Testis (tissue), 3 donors: ENCODE measurements around the gene GPC6. TPM values are rescaled to one million over a fixed set of nuclear protein-coding genes. Genes with fewer than 3 reads are reported as not detected.

ENCODE experiments used
- DNase-seq: peaks from one replicate; pipeline ENCODE4 v3.0.0-alpha.2; 2019
- H3K27ac ChIP-seq, 2 donors: fragments of 200-600 bp; sonication (generic); one replicate each; pipeline ENCODE4 v1.5.1; 2019
- H3K27me3 ChIP-seq: fragments of 200-600 bp; sonication (generic); one replicate; pipeline ENCODE4 v1.5.1; 2019
- H3K36me3 ChIP-seq: fragments of 200-600 bp; sonication (generic); one replicate; pipeline ENCODE4 v1.5.1; 2017; ENCODE audit warnings: low read depth; ENCODE audit errors: missing control alignments
- H3K4me1 ChIP-seq: fragments of 200-600 bp; sonication (generic); one replicate; pipeline ENCODE4 v1.5.1; 2019
- H3K4me3 ChIP-seq, 2 donors: fragments of 200-600 bp; sonication (generic); one replicate each; pipeline ENCODE4 v1.5.1; 2017 to 2019
- H3K9me3 ChIP-seq: fragments of 200-600 bp; sonication (generic); one replicate; pipeline ENCODE4 v1.5.1; 2017
- POLR2A ChIP-seq: fragments of 450-650 bp; IDR thresholded peaks from one replicate; pipeline ENCODE4 v1.6.1; 2017; ENCODE audit warnings: antibody characterized with exemption, mild to moderate bottlenecking, moderate library complexity
- WGBS, 2 donors: methylation state at CpG; one replicate each; pipeline ENCODE4 v1.1.5; 2018; 5-methylcytosine and 5-hydroxymethylcytosine counted together
- intact Hi-C: fragments of 100-400 bp; cut with DNase I; formaldehyde crosslinking; loops from one replicate; pipeline ENCODE4 v1.15.1; 2023; ENCODE audit warnings: low total_unique reads
- polyA plus RNA-seq: library from polyadenylated mRNA; stranded (reverse); fragments of 350-450 nt; fragmentation: Illumina TruSeq; extraction: RNeasy Lipid Tissue Mini Kit (QIAGEN cat#74804); gene quantifications from one replicate; pipeline ENCODE4 v1.2.3, GENCODE V29; 2014; ENCODE audit warnings: low read depth, low replicate concordance; ENCODE audit not compliant: insufficient read depth
- total RNA-seq, 2 donors: library from RNA; depleted of rRNA; stranded (reverse); fragments of >200 nt; gene quantifications; one replicate each; pipeline ENCODE4 v1.2.3, GENCODE V29; 2016
- TF ChIP-seq, protein P1 (sequence below), 3 experiments: fragments of 450-650 bp in 2 of 3; fragments of 200-600 bp in 1 of 3; sonication (generic) in 1 of 3; IDR thresholded peaks; one replicate each; pipeline ENCODE4 v1.5.1; 2016 to 2019; ENCODE audit warnings: antibody characterized with exemption in 3 of 3, mild to moderate bottlenecking in 2 of 3, moderate library complexity in 1 of 3

The GPC6 gene
- total and polyA plus RNA-seq, 3 donors from 2014 or later, result 2.2 to 6.9 (median 4.3) TPM

DNA sequence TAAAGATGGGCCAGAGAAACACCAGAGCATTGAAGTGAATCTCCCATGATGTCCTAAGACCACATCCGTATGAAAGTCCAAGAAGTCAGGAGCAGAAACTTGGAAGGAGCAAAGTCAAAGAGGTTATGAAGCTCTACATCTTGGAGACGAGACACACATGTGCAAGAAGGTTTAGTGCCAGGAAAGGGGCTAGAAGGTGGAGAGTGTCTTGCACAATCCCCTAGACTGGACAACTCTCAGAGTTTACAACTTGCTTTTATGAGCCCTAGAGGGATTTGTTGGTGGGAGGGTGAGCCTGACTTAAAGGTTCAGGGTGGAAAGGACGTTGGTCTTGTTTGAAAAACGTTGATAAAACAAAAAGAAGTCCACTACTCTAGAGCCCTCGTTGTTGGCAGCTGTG is 150.6 kb downstream of the GPC6 start:
- no peak overlapping the region for H3K27ac ChIP-seq
- 66 to 73% methylated on average over 5 of the region's 5 CpGs for WGBS, 2 donors
- no peak for DNase-seq

DNA sequence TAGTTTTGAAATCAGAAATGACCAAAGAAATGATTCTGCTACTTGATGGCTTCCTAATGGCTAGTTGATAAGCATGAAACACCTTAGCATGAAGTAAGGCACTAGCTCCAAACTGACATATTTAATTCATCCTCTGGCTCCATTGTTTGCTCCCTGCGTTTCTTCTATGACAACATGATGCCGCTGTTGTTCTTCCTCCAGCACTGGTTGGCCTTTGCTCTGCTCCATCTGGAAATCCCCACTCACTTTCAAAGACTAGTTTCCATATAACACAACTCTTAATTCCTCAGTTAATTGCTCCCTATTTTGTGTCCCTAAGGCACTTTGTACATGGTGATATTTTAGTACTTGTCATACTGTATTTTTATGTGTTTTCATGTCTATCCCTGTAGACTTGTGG is 151.6 kb downstream of the GPC6 start:
- intact Hi-C loops, result no loop called here
- Histone ChIP-seq H3K9me3 (no peaks in the 10 kb centered on the region), H3K27me3 (no peaks in the 10 kb centered on the region), H3K27ac (no peak overlapping the region), H3K4me3 (no peak overlapping the region), H3K4me1 (no peaks in the 10 kb centered on the region), H3K36me3 (no peaks in the 10 kb centered on the region)
- no peak for TF ChIP-seq POLR2A
- TF ChIP-seq, protein P1, sequence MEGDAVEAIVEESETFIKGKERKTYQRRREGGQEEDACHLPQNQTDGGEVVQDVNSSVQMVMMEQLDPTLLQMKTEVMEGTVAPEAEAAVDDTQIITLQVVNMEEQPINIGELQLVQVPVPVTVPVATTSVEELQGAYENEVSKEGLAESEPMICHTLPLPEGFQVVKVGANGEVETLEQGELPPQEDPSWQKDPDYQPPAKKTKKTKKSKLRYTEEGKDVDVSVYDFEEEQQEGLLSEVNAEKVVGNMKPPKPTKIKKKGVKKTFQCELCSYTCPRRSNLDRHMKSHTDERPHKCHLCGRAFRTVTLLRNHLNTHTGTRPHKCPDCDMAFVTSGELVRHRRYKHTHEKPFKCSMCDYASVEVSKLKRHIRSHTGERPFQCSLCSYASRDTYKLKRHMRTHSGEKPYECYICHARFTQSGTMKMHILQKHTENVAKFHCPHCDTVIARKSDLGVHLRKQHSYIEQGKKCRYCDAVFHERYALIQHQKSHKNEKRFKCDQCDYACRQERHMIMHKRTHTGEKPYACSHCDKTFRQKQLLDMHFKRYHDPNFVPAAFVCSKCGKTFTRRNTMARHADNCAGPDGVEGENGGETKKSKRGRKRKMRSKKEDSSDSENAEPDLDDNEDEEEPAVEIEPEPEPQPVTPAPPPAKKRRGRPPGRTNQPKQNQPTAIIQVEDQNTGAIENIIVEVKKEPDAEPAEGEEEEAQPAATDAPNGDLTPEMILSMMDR (IDR thresholded peaks at IDR 0.05), result no peak
- no peak for DNase-seq
- WGBS, 2 donors, result 92 to 94% methylated on average over 2 of the region's 2 CpGs

More for the DNA sequence above, 150.6 kb downstream of the GPC6 start:
- Histone ChIP-seq H3K4me3 (no peak overlapping the region), H3K36me3 (no peaks in the 10 kb centered on the region), H3K9me3 (no peaks in the 10 kb centered on the region), H3K4me1 (no peaks in the 10 kb centered on the region), H3K27me3 (no peaks in the 10 kb centered on the region)
- intact Hi-C loops, result no loop called here
- TF ChIP-seq POLR2A, result no peak
- TF ChIP-seq, protein P1 (IDR thresholded peaks at IDR 0.05), result no peak

DNA sequence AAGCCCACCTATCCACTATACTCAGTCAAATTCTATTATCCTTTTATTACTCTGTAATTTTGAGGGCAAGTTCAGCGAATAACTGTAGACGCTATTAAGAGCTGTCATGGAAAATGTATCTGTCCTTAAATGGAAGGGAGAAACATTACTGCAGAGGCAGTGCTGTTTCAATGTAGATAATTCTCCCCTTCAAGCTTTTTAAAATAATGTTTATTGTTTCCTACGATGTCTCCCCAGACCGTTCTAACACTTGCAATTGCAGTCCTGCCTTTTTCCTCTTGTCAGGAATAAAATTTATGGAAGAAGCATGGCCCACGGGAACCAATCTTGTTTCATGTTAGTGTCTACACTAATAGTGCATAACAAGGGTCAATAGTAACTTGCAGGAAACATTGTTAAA is 159.5 kb downstream of the GPC6 start:
- H3K4me3 ChIP-seq, result no peak overlapping the region
- WGBS, 2 donors, result 60 to 62% methylated on average over 5 of the region's 5 CpGs
- H3K9me3 ChIP-seq, result no peaks in the 10 kb centered on the region
- intact Hi-C loops, result no loop called here
- H3K36me3 ChIP-seq, result no peaks in the 10 kb centered on the region
- no peaks in the 10 kb centered on the region for H3K4me1 ChIP-seq
- TF ChIP-seq POLR2A, result no peak
- TF ChIP-seq, protein P1 (IDR thresholded peaks at IDR 0.05), result no peak
- no peak for DNase-seq
- no peak overlapping the region for H3K27ac ChIP-seq
- H3K27me3 ChIP-seq, result no peaks in the 10 kb centered on the region

DNA sequence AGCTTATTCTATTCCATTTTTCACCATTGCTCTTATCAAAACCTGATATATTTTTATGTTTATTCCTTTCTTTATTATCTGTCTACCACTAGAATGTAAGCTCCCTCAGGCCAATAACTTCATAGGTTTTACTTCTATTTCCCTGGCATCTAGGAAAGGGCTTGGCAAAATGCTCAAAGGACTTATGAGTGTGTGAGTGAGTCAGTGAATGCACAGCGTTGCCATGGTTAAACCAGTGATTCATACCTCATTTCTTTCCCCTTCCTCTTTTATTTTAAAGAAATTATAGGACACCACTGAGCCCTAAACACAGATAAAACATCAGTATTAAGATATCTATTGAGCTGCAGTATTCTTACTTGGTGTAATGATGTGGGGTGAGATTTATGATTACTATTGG is 162.1 kb downstream of the GPC6 start:
- Histone ChIP-seq H3K4me3 (no peak overlapping the region), H3K4me1 (no peaks in the 10 kb centered on the region), H3K9me3 (no peaks in the 10 kb centered on the region), H3K36me3 (no peaks in the 10 kb centered on the region), H3K27ac (no peak overlapping the region), H3K27me3 (no peaks in the 10 kb centered on the region)
- no peak for DNase-seq
- 86 to 92% methylated on average over 1 of the region's 1 CpG for WGBS, 2 donors
- no peak for TF ChIP-seq POLR2A
- TF ChIP-seq, protein P1 (IDR thresholded peaks at IDR 0.05), result no peak
- intact Hi-C loops, result no loop called here

DNA sequence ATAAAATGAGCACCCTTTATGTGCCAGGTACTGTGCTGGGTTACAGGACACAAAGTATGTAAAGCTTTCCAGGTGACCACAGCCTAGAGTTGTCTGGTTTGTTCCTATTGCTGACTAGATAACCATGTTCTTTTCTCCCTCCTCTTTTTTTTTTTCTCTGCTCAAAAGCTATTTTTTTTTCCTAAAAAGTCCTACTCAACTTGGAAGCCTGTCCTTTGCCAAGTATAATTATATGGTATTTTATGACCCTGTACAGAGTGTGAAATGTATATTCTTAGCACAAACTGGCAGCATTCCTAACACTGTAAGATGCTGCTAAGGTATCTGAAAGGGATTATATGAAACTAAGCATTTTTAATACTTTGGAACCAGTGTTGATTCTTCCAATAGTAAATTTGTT is 171.0 kb downstream of the GPC6 start:
- Histone ChIP-seq H3K4me1 (no peaks in the 10 kb centered on the region), H3K27me3 (no peaks in the 10 kb centered on the region), H3K27ac (no peak overlapping the region), H3K36me3 (no peaks in the 10 kb centered on the region), H3K9me3 (no peaks in the 10 kb centered on the region), H3K4me3 (no peak overlapping the region)
- TF ChIP-seq, protein P1 (IDR thresholded peaks at IDR 0.05), result no peak
- TF ChIP-seq POLR2A, result no peak
- no peak for DNase-seq
- intact Hi-C loops, result no loop called here
